Testis (tissue), 3 donors: ENCODE data around the gene CRYGS. TPM values are rescaled to one million over a fixed set of nuclear protein-coding genes. Genes with fewer than 3 reads are reported as not detected.

Experiments used
- DNase-seq: peaks from one replicate; pipeline ENCODE4 v3.0.0-alpha.2; 2019
- H3K27ac ChIP-seq, 2 donors: fragments of 200-600 bp; sonication (generic); one replicate each; pipeline ENCODE4 v1.5.1; 2019
- H3K27me3 ChIP-seq: fragments of 200-600 bp; sonication (generic); one replicate; pipeline ENCODE4 v1.5.1; 2019
- H3K36me3 ChIP-seq: fragments of 200-600 bp; sonication (generic); one replicate; pipeline ENCODE4 v1.5.1; 2017; ENCODE audit warnings: low read depth; ENCODE audit errors: missing control alignments
- H3K4me1 ChIP-seq: fragments of 200-600 bp; sonication (generic); one replicate; pipeline ENCODE4 v1.5.1; 2019
- H3K4me3 ChIP-seq, 2 donors: fragments of 200-600 bp; sonication (generic); one replicate each; pipeline ENCODE4 v1.5.1; 2017 to 2019
- H3K9me3 ChIP-seq: fragments of 200-600 bp; sonication (generic); one replicate; pipeline ENCODE4 v1.5.1; 2017
- POLR2A ChIP-seq: fragments of 450-650 bp; IDR thresholded peaks from one replicate; pipeline ENCODE4 v1.6.1; 2017; ENCODE audit warnings: antibody characterized with exemption, mild to moderate bottlenecking, moderate library complexity
- WGBS, 2 donors: methylation state at CpG; one replicate each; pipeline ENCODE4 v1.1.5; 2018; 5-methylcytosine and 5-hydroxymethylcytosine counted together
- intact Hi-C: fragments of 100-400 bp; cut with DNase I; formaldehyde crosslinking; loops from one replicate; pipeline ENCODE4 v1.15.1; 2023; ENCODE audit warnings: low total_unique reads
- polyA plus RNA-seq: library from polyadenylated mRNA; stranded (reverse); fragments of 350-450 nt; fragmentation: Illumina TruSeq; extraction: RNeasy Lipid Tissue Mini Kit (QIAGEN cat#74804); gene quantifications from one replicate; pipeline ENCODE4 v1.2.3, GENCODE V29; 2014; ENCODE audit warnings: low read depth, low replicate concordance; ENCODE audit not compliant: insufficient read depth
- total RNA-seq, 2 donors: library from RNA; depleted of rRNA; stranded (reverse); fragments of >200 nt; gene quantifications; one replicate each; pipeline ENCODE4 v1.2.3, GENCODE V29; 2016
- TF ChIP-seq, protein P1 (sequence below), 3 experiments: fragments of 450-650 bp in 2 of 3; fragments of 200-600 bp in 1 of 3; sonication (generic) in 1 of 3; IDR thresholded peaks; one replicate each; pipeline ENCODE4 v1.5.1; 2016 to 2019; ENCODE audit warnings: antibody characterized with exemption in 3 of 3, mild to moderate bottlenecking in 2 of 3, moderate library complexity in 1 of 3

The CRYGS gene
- total and polyA plus RNA-seq, 3 donors from 2014 or later = 6.1 to 8.6 (median 6.3) TPM

GRCh38 chr3:186523434-186523833, 20.7 kb downstream of the CRYGS start:
- H3K9me3 ChIP-seq = no peaks in the 10 kb centered on the region
- no peak for TF ChIP-seq POLR2A
- TF ChIP-seq, protein P1, sequence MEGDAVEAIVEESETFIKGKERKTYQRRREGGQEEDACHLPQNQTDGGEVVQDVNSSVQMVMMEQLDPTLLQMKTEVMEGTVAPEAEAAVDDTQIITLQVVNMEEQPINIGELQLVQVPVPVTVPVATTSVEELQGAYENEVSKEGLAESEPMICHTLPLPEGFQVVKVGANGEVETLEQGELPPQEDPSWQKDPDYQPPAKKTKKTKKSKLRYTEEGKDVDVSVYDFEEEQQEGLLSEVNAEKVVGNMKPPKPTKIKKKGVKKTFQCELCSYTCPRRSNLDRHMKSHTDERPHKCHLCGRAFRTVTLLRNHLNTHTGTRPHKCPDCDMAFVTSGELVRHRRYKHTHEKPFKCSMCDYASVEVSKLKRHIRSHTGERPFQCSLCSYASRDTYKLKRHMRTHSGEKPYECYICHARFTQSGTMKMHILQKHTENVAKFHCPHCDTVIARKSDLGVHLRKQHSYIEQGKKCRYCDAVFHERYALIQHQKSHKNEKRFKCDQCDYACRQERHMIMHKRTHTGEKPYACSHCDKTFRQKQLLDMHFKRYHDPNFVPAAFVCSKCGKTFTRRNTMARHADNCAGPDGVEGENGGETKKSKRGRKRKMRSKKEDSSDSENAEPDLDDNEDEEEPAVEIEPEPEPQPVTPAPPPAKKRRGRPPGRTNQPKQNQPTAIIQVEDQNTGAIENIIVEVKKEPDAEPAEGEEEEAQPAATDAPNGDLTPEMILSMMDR (IDR thresholded peaks at IDR 0.05) = no peak
- H3K4me3 ChIP-seq = no peak overlapping the region
- WGBS, 2 donors = 38 to 40% methylated on average over 2 of the region's 2 CpGs
- H3K4me1 ChIP-seq = no peaks in the 10 kb centered on the region
- no peaks in the 10 kb centered on the region for H3K36me3 ChIP-seq
- no peak overlapping the region for H3K27ac ChIP-seq
- intact Hi-C loops = no loop called here
- no peaks in the 10 kb centered on the region for H3K27me3 ChIP-seq
- no peak for DNase-seq

GRCh38 chr3:186523022-186523421, 21.2 kb downstream of the CRYGS start:
- Histone ChIP-seq H3K36me3 (no peaks in the 10 kb centered on the region), H3K4me3 (no peak overlapping the region), H3K27me3 (no peaks in the 10 kb centered on the region), H3K27ac (no peak overlapping the region), H3K9me3 (no peaks in the 10 kb centered on the region), H3K4me1 (no peaks in the 10 kb centered on the region)
- intact Hi-C loops = no loop called here
- no peak for TF ChIP-seq POLR2A
- TF ChIP-seq, protein P1 (IDR thresholded peaks at IDR 0.05) = no peak
- 69 to 70% methylated on average over 6 of the region's 6 CpGs for WGBS, 2 donors
- no peak for DNase-seq

DNA sequence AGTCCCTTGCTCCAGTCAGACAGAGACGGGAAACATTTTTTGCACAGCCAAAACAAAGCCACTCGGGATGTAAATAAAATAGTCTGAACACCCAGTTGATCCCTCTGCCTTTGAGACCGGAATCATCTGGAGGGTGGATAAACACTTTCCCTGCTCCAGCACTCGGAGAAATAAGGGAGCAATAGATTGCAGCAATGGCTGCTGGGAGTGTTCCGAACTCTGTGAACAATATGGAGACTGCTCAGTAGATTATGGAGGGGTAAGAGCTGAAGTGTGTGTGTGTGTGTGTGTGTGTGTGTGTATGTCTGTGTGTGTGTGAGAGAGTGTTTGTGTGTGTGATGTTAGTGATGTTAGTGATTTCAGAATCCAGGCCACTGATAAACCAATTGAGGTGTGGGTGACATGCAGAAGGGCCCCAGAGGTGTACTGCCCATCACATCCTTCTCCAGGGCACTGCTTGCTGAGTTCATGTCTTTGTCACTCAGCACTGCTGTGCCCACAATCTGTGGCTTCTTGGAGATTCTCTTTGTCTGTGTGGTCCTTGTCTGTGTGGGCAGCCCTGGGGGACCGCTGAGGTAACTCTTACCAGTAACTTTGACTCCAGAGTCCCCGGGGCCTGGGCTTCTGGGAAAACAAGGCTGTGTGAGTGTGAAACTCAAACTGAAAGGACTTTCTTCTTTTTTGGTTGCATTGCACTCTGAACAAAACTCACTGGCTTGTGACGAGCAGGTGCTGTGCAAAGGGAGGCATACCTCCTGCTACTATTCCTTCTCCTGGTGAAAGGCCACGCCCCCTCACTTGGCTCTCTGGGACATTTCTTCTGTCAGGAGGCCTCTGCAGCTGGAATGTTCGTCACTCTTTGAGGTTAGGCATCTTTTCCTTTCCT, 23.0 kb downstream of the CRYGS start:
- 73 to 79% methylated on average over 8 to 10 of the region's 10 CpGs for WGBS, 2 donors
- no peak for DNase-seq
- H3K36me3 ChIP-seq = no peaks in the 10 kb centered on the region
- H3K4me3 ChIP-seq = no peak overlapping the region
- no peaks in the 10 kb centered on the region for H3K4me1 ChIP-seq
- intact Hi-C loops = no loop called here
- no peak overlapping the region for H3K27ac ChIP-seq
- TF ChIP-seq POLR2A = no peak
- TF ChIP-seq, protein P1 (IDR thresholded peaks at IDR 0.05) = no peak
- no peaks in the 10 kb centered on the region for H3K27me3 ChIP-seq
- H3K9me3 ChIP-seq = no peaks in the 10 kb centered on the region

GRCh38 chr3:186520431-186520830, 23.7 kb downstream of the CRYGS start:
- Histone ChIP-seq H3K27me3 (no peaks in the 10 kb centered on the region), H3K27ac (no peak overlapping the region), H3K4me3 (no peak overlapping the region), H3K4me1 (no peaks in the 10 kb centered on the region), H3K36me3 (no peaks in the 10 kb centered on the region), H3K9me3 (no peaks in the 10 kb centered on the region)
- WGBS, 2 donors = 83 to 86% methylated on average over 5 of the region's 5 CpGs
- DNase-seq = no peak
- no peak for TF ChIP-seq POLR2A
- TF ChIP-seq, protein P1 (IDR thresholded peaks at IDR 0.05) = no peak
- intact Hi-C loops = no loop called here
